ENCODE results near the gene LFNG.

GRCh38 chr7:2512179-2512661 is 7.4 kb upstream of the LFNG start:
- peak; percentile 11 for TF ChIP-seq POLR2A (IDR thresholded peaks at IDR 0.05)
- TF ChIP-seq CTCF (IDR thresholded peaks at IDR 0.05): no peak
- TF ChIP-seq EP300 (IDR thresholded peaks at IDR 0.05; ENCODE audit: low read depth): no peak
- peak in 1 of 3 donors; percentile 29 for TF ChIP-seq POLR2AphosphoS5 (IDR thresholded peaks at IDR 0.05)
